Osteocyte (in vitro differentiated cells): Measurements from ENCODE around the gene NRIP3. TPM values are rescaled to one million over a fixed set of nuclear protein-coding genes. Genes with fewer than 3 reads are reported as not detected.
"Not testable (repeated sequence)": the region's sequence is repeated elsewhere in the genome, so short reads cannot be mapped to it uniquely, and the experiment has no call there.

Experiments used
- DNase-seq: peaks from one replicate; pipeline ENCODE4 v3.0.0; 2021; ENCODE audit warnings: mixed read lengths; ENCODE audit not compliant: unreplicated experiment; ENCODE audit errors: extremely low spot score
- H3K27ac Mint-ChIP-seq: one replicate; pipeline ENCODE4 v1.8.0; 2021; ENCODE audit warnings: mild to moderate bottlenecking, mixed read lengths; ENCODE audit not compliant: unreplicated experiment
- H3K27me3 Mint-ChIP-seq: one replicate; pipeline ENCODE4 v1.8.0; 2021; ENCODE audit warnings: mixed read lengths; ENCODE audit not compliant: unreplicated experiment
- H3K36me3 Mint-ChIP-seq: one replicate; pipeline ENCODE4 v1.8.0; 2021; ENCODE audit warnings: mixed read lengths; ENCODE audit not compliant: unreplicated experiment
- H3K4me1 Mint-ChIP-seq: one replicate; pipeline ENCODE4 v1.8.0; 2021; ENCODE audit warnings: mixed read lengths; ENCODE audit not compliant: unreplicated experiment
- H3K4me3 Mint-ChIP-seq: one replicate; pipeline ENCODE4 v1.8.0; 2021; ENCODE audit warnings: mild to moderate bottlenecking, moderate library complexity, mixed read lengths; ENCODE audit not compliant: unreplicated experiment
- H3K9me3 Mint-ChIP-seq: one replicate; pipeline ENCODE4 v1.8.0; 2021; ENCODE audit warnings: mixed read lengths; ENCODE audit not compliant: unreplicated experiment
- CTCF ChIP-seq: fragments of 200-600 bp; sonication (generic); IDR thresholded peaks from 2 replicates; pipeline ENCODE4 v1.5.0; 2021; ENCODE audit warnings: antibody characterized with exemption, mild to moderate bottlenecking, moderate library complexity
- total RNA-seq: library from RNA; stranded (reverse); gene quantifications from 2 replicates; pipeline ENCODE4 v1.2.1, GENCODE V29; 2021

The NRIP3 gene
- total RNA-seq, 1 donor from 2014 or later, result 0.97 TPM

GRCh38 chr11:8937159-8937558, 66.6 kb downstream of the NRIP3 start:
- Mint-ChIP-seq H3K27me3 (peaks cover 4% of the 10 kb centered on the region), H3K27ac (no peak overlapping the region), H3K4me3 (no peak overlapping the region), H3K9me3 (no peaks in the 10 kb centered on the region), H3K4me1 (peaks cover 13% of the 10 kb centered on the region), H3K36me3 (peaks cover 2% of the 10 kb centered on the region)
- DNase-seq, result no peak
- TF ChIP-seq CTCF, result no peak

GRCh38 chr11:8935789-8936188, 68.0 kb downstream of the NRIP3 start:
- not testable (repeated sequence) for H3K4me3 Mint-ChIP-seq, H3K27me3 Mint-ChIP-seq, DNase-seq, H3K9me3 Mint-ChIP-seq, H3K27ac Mint-ChIP-seq, H3K36me3 Mint-ChIP-seq
- peaks cover 13% of the 10 kb centered on the region for H3K4me1 Mint-ChIP-seq

- no peak for TF ChIP-seq CTCF
- Mint-ChIP-seq H3K27me3 (no peaks in the 10 kb centered on the region), H3K27ac (no peak overlapping the region), H3K4me1 (peaks cover 17% of the 10 kb centered on the region), H3K36me3 (peaks cover 2% of the 10 kb centered on the region), H3K4me3 (no peak overlapping the region), H3K9me3 (no peaks in the 10 kb centered on the region)
- DNase-seq, result no peak
Observed at GRCh38 chr11:8934742-8935488, 68.9 kb downstream of the NRIP3 start.

- TF ChIP-seq CTCF, result no peak
Observed at GRCh38 chr11:8933931-8934330, 69.9 kb downstream of the NRIP3 start.

GRCh38 chr11:8932564-8933180, 71.1 kb downstream of the NRIP3 start, which contains the start of gene C11orf16:
C11orf16 (minus strand) TSS chr11:8932947; CDS start chr11:8932308, 639 bp downstream.
- TF ChIP-seq CTCF, result no peak
- no peaks in the 10 kb centered on the region for H3K27me3 Mint-ChIP-seq
- no peak for DNase-seq
- no peak within 1 kb of the TSS for H3K27ac Mint-ChIP-seq
- H3K4me1 Mint-ChIP-seq, result peaks cover 17% of the 10 kb centered on the region
- H3K36me3 Mint-ChIP-seq, result peaks cover 2% of the 10 kb centered on the region
- H3K9me3 Mint-ChIP-seq, result no peaks in the 10 kb centered on the region
- no peak within 1 kb of the TSS for H3K4me3 Mint-ChIP-seq

More at GRCh38 chr11:8933931-8934330, 69.9 kb downstream of the NRIP3 start:
- Mint-ChIP-seq H3K27me3 (no peaks in the 10 kb centered on the region), H3K36me3 (peaks cover 2% of the 10 kb centered on the region), H3K4me3 (no peak overlapping the region), H3K9me3 (no peaks in the 10 kb centered on the region), H3K27ac (no peak overlapping the region), H3K4me1 (peaks cover 17% of the 10 kb centered on the region)
- no peak for DNase-seq

Other genes with a start within 250 kb of the NRIP3 start
- gene AKIP1, start 92.8 kb downstream of the NRIP3 start, total RNA-seq, result 28.8 and 32.6 TPM in 2 replicates
- gene C11orf16, start 71.1 kb downstream of the NRIP3 start, total RNA-seq, result not detected in 2 replicates
- gene ASCL3, start 61.0 kb downstream of the NRIP3 start, total RNA-seq, result not detected in 2 replicates
- gene TMEM9B, start 39.6 kb downstream of the NRIP3 start, total RNA-seq, result 33.4 and 35.9 TPM in 2 replicates
- gene SCUBE2, start 87.6 kb upstream of the NRIP3 start, total RNA-seq, result 1.9 and 3.3 TPM in 2 replicates